Stomach (tissue), 9 donors: ENCODE measurements around the gene SLC38A11. TPM values are rescaled to one million over a fixed set of nuclear protein-coding genes. Genes with fewer than 3 reads are reported as not detected.
"Not testable (repeated sequence)": the region's sequence is repeated elsewhere in the genome, so short reads cannot be mapped to it uniquely, and the experiment has no call there.

Source experiments
- DNase-seq, 2 donors: peaks; one replicate each; pipeline versions ENCODE4 v3.0.0 to v3.0.0-alpha.2; 2013 to 2019
- H3K27ac ChIP-seq, 5 donors: fragments of 200-600 bp in 4 of 5; sonication (generic) in 4 of 5; one replicate each; pipeline ENCODE4 v1.5.1; 2013 to 2019; ENCODE audit warnings: mild to moderate bottlenecking in 1 of 5, moderate library complexity in 1 of 5
- H3K27me3 ChIP-seq, 3 donors: fragments of 200-600 bp; sonication (generic); one replicate each; pipeline ENCODE4 v1.5.1; 2017 to 2019; ENCODE audit warnings: mixed run types in 1 of 3
- H3K36me3 ChIP-seq, 4 donors: fragments of 200-600 bp; sonication (generic); 1 replicate in 3 of 4; 2 replicates in 1 of 4; pipeline ENCODE4 v1.5.1; 2016 to 2019
- H3K4me1 ChIP-seq, 4 donors: fragments of 200-600 bp; sonication (generic); one replicate each; pipeline ENCODE4 v1.5.1; 2016 to 2019
- H3K4me3 ChIP-seq, 4 donors: fragments of 200-600 bp; sonication (generic) in 3 of 4; one replicate each; pipeline ENCODE4 v1.5.1; 2016 to 2019; ENCODE audit warnings: mild to moderate bottlenecking in 1 of 4
- H3K9me3 ChIP-seq, 4 donors: fragments of 200-600 bp; sonication (generic); one replicate each; pipeline ENCODE4 v1.5.1; 2016 to 2019
- EP300 ChIP-seq: sonication (generic); formaldehyde crosslinking; IDR thresholded peaks from one replicate; pipeline ENCODE4 v1.6.1; 2017; ENCODE audit warnings: antibody characterized with exemption
- POLR2A ChIP-seq, 4 donors: fragments of 450-650 bp; IDR thresholded peaks; one replicate each; pipeline ENCODE4 v1.6.1; 2016; ENCODE audit warnings: antibody characterized with exemption in 4 of 4, control low read depth in 2 of 4, mild to moderate bottlenecking in 1 of 4, moderate library complexity in 1 of 4
- POLR2AphosphoS5 ChIP-seq, 3 donors: sonication (generic); formaldehyde crosslinking; IDR thresholded peaks; one replicate each; pipeline ENCODE4 v1.6.1; 2016; ENCODE audit warnings: antibody characterized with exemption in 3 of 3
- WGBS, 5 donors: extraction: QIAGEN DNeasy Blood & Tissue Kit in 3 of 5; methylation state at CpG; one replicate each; pipeline versions ENCODE4 v1.1.5 to v1.1.7; 2013 to 2018; 5-methylcytosine and 5-hydroxymethylcytosine counted together
- intact Hi-C: fragments of 100-400 bp; cut with DNase I; formaldehyde crosslinking; loops from one replicate; pipeline ENCODE4 v1.15.1; 2023; ENCODE audit warnings: low total_unique reads
- polyA plus RNA-seq, 3 donors: library from polyadenylated mRNA; stranded (reverse); fragments of 200-250 nt; gene quantifications; one replicate each; pipeline ENCODE4 v1.2.3, GENCODE V29; 2013
- total RNA-seq, 5 donors: library from RNA; depleted of rRNA; stranded (reverse); fragments of >200 nt; gene quantifications; one replicate each; pipeline versions ENCODE4 v1.1.0 to v1.2.3, GENCODE V29; 2014 to 2016
- TF ChIP-seq, protein P1 (sequence below), 7 experiments: fragments of 450-650 bp in 4 of 7; fragments of 200-600 bp in 3 of 7; sonication (generic) in 3 of 7; IDR thresholded peaks; one replicate each; pipeline ENCODE4 v1.5.1; 2016 to 2019; ENCODE audit warnings: antibody characterized with exemption in 7 of 7, control low read depth in 2 of 7, mild to moderate bottlenecking in 1 of 7
- donor health status: healthy with polysubstance abuse.
- donor health status: Bipolar disorder and iron deficiency.
- donor health status: healthy.

The SLC38A11 gene
- total and polyA plus RNA-seq, 8 donors = 1.3 to 54.3 (median 5.3) TPM; not detected in 1

GRCh38 chr2:164993287-164994016 lies 38.1 kb upstream of the SLC38A11 start:
- Histone ChIP-seq H3K36me3 (no peaks in the 10 kb centered on the region), H3K4me1 (peaks cover 8 to 27% (median 15%) of the 10 kb centered on the region in 4 donors), H3K9me3 (no peaks in the 10 kb centered on the region), H3K27ac (no peak overlapping the region), H3K27me3 (no peaks in the 10 kb centered on the region), H3K4me3 (no peak overlapping the region)
- intact Hi-C loops = no loop called here
- 75 to 89% (median 82%) methylated on average over 19 of the region's 19 CpGs for WGBS, 5 donors
- no peak for DNase-seq
- no peak for TF ChIP-seq POLR2A (IDR thresholded peaks at IDR 0.05)
- TF ChIP-seq, protein P1, sequence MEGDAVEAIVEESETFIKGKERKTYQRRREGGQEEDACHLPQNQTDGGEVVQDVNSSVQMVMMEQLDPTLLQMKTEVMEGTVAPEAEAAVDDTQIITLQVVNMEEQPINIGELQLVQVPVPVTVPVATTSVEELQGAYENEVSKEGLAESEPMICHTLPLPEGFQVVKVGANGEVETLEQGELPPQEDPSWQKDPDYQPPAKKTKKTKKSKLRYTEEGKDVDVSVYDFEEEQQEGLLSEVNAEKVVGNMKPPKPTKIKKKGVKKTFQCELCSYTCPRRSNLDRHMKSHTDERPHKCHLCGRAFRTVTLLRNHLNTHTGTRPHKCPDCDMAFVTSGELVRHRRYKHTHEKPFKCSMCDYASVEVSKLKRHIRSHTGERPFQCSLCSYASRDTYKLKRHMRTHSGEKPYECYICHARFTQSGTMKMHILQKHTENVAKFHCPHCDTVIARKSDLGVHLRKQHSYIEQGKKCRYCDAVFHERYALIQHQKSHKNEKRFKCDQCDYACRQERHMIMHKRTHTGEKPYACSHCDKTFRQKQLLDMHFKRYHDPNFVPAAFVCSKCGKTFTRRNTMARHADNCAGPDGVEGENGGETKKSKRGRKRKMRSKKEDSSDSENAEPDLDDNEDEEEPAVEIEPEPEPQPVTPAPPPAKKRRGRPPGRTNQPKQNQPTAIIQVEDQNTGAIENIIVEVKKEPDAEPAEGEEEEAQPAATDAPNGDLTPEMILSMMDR (IDR thresholded peaks at IDR 0.05) = no peak
- no peak for TF ChIP-seq POLR2AphosphoS5 (IDR thresholded peaks at IDR 0.05)
- no peak for TF ChIP-seq EP300

DNA sequence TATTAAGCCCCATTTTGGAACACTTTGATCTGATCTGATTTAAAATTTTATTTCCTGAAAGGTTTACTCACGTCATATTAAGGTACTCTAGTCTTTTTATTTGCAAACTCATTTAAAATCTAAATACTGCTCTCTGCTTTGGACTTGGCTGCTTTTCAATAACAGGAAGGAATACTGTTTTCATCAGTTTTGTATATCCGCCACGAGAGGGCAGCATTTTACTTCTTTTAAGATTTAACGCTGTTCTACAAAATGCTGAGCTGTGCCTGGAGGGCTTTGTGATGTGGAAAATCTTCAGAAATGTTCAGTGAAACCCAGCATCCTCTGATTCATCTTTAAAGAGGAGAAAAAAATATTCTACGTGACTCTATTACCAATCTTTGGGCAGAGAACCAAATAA lies 37.5 kb upstream of the SLC38A11 start:
- Histone ChIP-seq H3K4me3 (no peak overlapping the region), H3K27ac (peak overlapping the region in 1 of 5 donors; percentile 59), H3K27me3 (no peaks in the 10 kb centered on the region), H3K4me1 (peaks cover 8 to 27% (median 15%) of the 10 kb centered on the region in 4 donors), H3K36me3 (no peaks in the 10 kb centered on the region), H3K9me3 (no peaks in the 10 kb centered on the region)
- intact Hi-C loops = no loop called here
- WGBS, 5 donors = 0 to 1% (median 1%) methylated on average over 5 of the region's 5 CpGs
- DNase-seq = peak; percentile 61 to 91
- TF ChIP-seq EP300 (no peak), POLR2AphosphoS5 (IDR thresholded peaks at IDR 0.05) (no peak), POLR2A (IDR thresholded peaks at IDR 0.05) (no peak)
- TF ChIP-seq, protein P1 (IDR thresholded peaks at IDR 0.05) = peak in 5 of 7 experiments; percentile 5 to 58 (median 57)

GRCh38 chr2:164992093-164992454 lies 36.7 kb upstream of the SLC38A11 start:
- H3K27ac ChIP-seq = peak overlapping the region in 4 of 5 donors; percentile 12 to 62 (median 46)
- intact Hi-C loops, H3K9me3 ChIP-seq: not testable (repeated sequence)

GRCh38 chr2:164991361-164992092 lies 36.2 kb upstream of the SLC38A11 start:
- H3K27ac ChIP-seq = peak overlapping the region in 4 of 5 donors; percentile 12 to 62 (median 46)

More at GRCh38 chr2:164992093-164992454, 36.7 kb upstream of the SLC38A11 start:
- not testable (repeated sequence) for H3K36me3 ChIP-seq, H3K27me3 ChIP-seq, H3K4me3 ChIP-seq, DNase-seq
- H3K4me1 ChIP-seq = peaks cover 8 to 27% (median 15%) of the 10 kb centered on the region in 4 donors

GRCh38 chr2:164990953-164991352 lies 35.6 kb upstream of the SLC38A11 start:
- intact Hi-C loops, DNase-seq, H3K36me3 ChIP-seq, H3K27me3 ChIP-seq, H3K27ac ChIP-seq, H3K9me3 ChIP-seq, H3K4me3 ChIP-seq: not testable (repeated sequence)
- H3K4me1 ChIP-seq = peaks cover 8 to 27% (median 15%) of the 10 kb centered on the region in 4 donors

More at GRCh38 chr2:164991361-164992092, 36.2 kb upstream of the SLC38A11 start:
- intact Hi-C loops, H3K27me3 ChIP-seq, H3K4me3 ChIP-seq, H3K9me3 ChIP-seq, H3K36me3 ChIP-seq: not testable (repeated sequence)
- H3K4me1 ChIP-seq = peaks cover 8 to 27% (median 15%) of the 10 kb centered on the region in 4 donors
- peak; percentile 35 for DNase-seq

DNA sequence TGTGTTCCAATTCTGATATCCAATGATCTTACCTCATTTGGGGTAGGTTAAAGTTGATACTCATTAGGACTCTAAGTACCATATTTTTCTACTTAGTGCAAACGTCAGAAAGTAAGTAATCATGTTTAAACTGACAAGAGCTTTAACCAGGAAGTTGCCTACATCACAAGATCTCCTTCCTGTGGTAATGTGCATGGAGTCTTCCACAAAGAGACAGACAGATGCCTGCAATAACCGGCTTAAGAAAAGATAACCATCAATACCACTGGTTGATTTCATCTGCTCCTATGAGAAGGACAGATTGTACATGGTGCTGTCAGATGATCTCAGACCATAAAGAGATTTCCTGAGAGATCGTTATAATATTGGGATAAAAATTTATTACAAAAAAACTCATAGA lies 33.5 kb upstream of the SLC38A11 start:
- intact Hi-C loops, DNase-seq, H3K27ac ChIP-seq, H3K9me3 ChIP-seq, H3K4me3 ChIP-seq, H3K27me3 ChIP-seq, H3K36me3 ChIP-seq: not testable (repeated sequence)
- peaks cover 8 to 27% (median 15%) of the 10 kb centered on the region in 4 donors for H3K4me1 ChIP-seq
- WGBS, 5 donors = 65 to 76% (median 72%) methylated on average over 3 of the region's 3 CpGs

GRCh38 chr2:164986027-164986426 lies 30.7 kb upstream of the SLC38A11 start:
- H3K9me3 ChIP-seq, H3K4me3 ChIP-seq, intact Hi-C loops, H3K27ac ChIP-seq, DNase-seq, H3K36me3 ChIP-seq, H3K27me3 ChIP-seq: not testable (repeated sequence)
- H3K4me1 ChIP-seq = peaks cover 0 to 13% (median 4%) of the 10 kb centered on the region in 4 donors
- WGBS, 5 donors = 58 to 65% (median 64%) methylated on average over 3 of the region's 3 CpGs
